GM20431 (cell line): ENCODE data around the gene PERCC1.
"Not testable (repeated sequence)": the region's sequence is repeated elsewhere in the genome, so short reads cannot be mapped to it uniquely, and the experiment has no call there.

ENCODE experiments used
- in situ Hi-C: fragments of 300-500 bp; cut with MseI, MboI; formaldehyde crosslinking; loops from one replicate; pipeline ENCODE4 v1.15.0; 2020; ENCODE audit warnings: low sequenced_read_pairs; ENCODE audit not compliant: unreplicated experiment

The PERCC1 gene

DNA sequence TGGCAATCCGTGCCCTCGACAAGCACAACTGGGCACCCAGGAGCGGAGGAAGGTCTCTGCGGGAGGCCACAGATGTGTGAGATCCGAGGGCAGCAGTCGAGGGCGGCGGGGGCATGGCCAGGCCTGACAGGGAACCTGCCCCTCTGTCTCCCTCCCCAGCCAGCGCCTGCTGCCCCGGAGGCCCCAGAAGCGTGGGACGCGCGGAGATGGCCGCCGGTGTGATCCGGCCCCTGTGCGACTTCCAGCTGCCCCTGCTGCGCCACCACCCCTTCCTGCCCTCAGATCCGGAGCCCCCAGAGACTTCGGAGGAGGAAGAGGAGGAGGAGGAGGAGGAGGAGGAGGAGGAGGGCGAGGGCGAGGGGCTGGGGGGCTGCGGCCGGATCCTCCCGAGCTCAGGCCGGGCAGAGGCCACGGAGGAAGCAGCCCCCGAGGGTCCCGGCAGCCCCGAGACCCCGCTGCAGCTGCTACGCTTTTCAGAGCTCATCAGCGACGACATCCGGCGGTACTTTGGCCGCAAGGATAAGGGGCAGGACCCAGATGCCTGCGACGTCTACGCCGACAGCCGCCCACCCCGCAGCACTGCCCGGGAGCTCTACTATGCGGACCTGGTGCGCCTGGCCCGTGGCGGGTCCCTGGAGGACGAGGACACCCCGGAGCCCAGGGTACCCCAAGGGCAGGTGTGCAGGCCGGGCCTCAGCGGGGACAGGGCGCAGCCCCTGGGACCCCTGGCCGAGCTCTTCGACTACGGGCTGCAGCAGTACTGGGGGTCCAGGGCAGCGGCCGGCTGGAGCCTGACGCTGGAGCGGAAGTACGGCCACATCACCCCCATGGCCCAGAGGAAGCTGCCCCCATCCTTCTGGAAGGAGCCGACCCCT is 1.7 kb downstream of the PERCC1 start:
- in situ Hi-C loops: no loop called here

DNA sequence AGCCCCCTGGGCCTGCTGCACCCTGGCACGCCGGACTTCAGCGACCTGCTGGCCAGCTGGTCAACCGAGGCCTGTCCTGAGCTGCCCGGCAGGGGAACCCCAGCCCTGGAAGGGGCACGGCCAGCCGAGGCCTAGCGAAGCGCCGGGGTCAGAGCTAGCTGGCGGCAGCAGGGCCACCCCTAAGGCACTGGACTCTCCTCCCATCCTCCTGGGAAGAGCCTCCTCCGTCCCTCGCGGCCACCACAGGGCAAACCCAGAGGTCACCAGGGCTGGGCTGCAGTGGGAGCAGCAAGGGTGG is 2.3 kb downstream of the PERCC1 start:
- in situ Hi-C loops: no loop called here

DNA sequence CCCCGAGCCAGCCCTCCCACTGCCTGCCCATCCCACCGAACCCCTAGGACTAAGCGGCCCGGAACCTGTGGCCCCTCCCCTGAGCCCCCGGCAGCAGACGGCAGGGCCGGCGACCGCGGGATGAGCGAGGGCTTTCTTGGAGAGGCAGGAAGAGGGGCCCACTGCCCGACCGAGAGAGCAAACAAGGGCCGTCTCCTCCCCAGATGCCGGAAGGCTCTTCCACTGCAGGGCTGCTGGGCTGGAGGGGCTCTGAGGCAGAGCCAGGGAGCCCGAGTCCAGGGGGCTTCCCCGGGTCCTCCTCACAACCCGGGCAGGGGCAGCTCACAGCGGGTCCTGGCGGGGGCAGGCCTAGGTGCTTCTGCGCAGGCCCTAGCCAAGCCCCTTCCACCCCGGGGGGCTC is 2.9 kb downstream of the PERCC1 start:
- in situ Hi-C loops: no loop called here

DNA sequence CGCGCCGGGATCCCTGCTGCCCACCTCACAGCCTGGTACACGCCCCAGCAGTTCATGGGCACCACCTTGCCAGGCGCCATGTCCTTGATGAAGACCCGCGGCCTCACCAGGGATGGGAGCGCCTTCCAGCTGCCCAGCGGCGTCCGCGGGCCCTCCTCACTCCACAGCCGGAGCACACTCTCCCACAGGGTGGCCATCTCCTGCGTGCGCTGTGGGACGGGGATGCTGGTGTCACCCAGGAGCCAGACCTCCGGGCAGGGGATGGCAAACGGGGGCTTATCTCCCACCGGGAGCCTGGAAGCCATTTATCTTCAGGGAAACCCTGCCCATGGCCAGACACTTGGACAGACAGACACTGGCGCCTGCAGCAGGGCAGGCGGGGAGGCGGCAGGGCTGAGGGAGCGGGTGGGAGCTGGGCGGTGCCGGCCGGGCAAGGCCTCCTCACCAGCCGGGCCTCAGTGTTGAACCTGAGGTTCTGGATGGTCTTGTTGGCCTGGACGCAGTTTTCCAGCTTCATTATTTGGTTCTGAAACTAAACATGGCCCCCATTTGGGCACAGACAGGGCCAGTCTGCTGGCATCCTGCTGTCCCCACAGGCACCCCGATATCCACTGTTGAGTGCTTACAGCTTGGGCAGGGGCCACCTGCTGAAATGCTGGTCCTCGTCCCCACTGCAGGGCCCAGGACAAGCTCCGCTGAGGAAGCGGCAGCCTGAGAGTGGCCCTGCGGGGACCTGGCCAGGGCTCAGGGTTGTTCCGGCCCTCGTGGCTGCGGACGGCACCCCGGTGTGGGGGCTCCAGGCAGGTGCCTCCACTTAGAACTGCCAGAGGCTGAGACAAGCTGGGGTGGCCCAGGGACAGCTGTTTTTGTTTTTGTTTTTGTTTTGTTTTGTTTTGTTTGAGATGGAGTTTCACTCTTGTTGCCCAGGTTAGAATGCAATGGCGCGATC is 4.0 kb downstream of the PERCC1 start:
- in situ Hi-C loops: no loop called here

DNA sequence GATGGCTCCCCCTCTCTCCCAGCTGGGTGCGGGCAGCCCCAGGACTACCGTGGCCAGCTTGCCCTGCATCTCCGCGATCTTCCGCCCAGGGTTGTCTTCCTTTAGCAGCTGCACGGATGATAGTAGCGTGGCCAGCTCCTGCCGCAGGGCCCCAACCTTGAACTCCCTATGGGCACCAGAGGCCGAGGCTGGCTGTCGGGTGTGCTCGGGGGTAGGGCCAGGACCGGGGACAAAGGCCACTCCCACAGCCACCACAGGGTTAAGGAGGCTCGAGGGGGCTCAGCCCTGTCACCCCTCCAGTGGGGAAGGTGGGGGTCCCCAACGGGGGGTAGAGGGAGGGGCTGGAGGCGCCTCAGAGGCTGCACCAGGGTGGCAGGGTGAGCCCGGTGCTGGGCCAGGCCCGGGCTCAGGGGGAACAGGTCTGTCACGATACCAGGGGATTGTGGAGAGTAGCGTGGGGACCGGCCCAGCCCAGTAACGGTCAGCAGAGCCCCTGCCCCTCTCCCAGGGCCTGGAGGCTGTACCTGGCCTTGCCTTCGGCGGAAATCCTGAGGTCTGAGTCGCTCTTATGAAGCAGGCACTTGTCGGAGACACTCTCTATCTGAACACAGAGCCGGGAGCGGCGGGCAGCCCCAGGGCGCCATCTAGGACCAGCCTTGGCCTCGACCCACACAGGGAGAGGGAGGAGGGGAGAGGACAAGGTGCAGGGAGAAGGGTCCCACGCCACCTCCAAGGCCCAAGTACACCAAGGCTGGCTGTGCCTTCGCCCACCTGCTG is 5.2 kb downstream of the PERCC1 start:
- in situ Hi-C loops: no loop called here

DNA sequence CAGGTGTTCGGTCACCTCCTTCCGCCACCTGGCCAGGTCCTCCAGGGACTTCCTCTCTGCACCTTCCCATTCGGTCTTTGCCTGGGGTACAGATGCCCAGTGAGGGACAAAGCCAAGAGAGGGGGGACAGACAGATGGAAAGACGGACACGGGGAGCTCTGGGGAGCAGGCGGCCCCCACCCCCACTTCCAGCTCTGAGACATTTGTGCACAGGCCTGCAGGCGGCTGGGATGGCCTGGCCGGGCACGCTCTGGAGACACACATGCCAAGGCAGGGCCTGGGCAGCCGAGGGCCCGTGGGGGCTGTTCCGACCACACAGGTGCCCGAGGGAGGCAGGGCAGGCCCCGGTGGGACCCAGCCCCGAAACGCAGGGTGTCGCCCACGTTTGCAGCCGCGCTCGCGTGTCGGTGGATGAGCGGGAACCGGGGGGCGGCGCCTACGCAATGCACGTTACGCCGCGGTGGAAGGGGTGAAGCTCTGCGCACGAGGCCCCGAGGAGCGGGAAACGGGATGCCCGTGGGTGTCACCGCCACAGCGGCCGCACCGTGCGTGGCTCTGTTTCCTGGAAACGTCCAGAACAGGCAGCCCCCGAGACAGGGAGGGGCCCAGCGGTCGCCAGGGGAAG is 6.0 kb downstream of the PERCC1 start:
- in situ Hi-C loops: no loop called here

DNA sequence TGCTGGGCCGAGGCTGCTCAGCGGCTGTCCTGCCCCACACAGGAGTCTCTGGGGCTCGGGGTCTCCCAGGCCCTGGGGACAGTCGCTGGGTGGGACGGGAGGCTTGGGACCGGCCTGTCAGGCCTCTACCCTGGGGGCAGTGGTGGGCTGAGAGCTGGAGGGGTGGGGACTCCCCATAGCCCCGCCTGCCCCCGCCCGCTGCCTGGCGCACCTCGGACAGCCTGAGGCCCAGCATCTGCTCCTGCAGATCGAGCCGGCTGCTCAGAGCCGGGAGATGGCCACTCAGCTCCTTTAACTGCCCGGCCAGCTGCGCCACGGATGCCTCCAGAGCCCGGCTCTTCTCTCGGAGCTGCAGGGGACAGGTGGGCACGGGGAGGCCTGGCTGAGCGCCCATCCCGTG is 6.7 kb downstream of the PERCC1 start:
- in situ Hi-C loops: no loop called here

DNA sequence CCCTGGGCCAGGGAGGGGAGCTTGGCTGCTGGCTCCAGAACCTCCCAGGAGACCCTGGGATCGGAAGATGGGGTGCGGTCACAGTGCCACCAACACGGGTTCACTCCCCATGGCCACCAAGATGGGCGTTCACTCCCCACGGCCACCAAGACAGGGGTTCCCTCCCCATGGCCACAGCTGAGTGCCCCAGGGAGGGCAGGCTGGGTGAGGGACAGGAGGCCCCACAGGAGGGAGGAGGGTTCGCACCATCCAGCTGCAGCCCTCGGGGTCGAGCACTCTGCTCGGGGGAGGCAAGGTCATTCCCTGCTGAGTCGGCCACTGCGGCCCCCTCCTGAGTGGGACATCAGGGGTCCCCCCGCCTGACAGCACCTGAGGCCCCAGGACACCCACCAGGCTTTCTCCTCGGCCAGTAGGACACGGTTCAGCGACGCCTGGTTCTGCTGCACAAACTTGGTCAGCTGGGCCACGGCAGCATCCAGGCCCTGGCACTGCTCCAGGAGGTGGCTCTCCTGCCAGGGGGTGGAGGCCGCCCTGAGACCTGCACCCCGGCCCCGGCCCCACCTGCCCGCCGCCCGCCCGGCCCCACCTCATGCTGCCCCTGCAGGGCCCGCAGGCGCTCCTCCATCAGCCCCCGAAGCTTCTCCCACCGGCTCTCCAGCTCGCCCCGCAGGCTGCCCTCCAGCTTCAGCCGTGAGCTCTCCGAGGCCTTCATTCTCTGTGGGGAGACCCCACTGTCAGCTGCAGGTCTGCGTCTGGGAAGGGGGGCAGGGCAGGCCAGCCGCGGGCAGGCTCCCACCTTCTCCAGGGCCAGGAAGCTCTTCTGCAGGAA is 7.6 kb downstream of the PERCC1 start:
- in situ Hi-C loops: no loop called here

DNA sequence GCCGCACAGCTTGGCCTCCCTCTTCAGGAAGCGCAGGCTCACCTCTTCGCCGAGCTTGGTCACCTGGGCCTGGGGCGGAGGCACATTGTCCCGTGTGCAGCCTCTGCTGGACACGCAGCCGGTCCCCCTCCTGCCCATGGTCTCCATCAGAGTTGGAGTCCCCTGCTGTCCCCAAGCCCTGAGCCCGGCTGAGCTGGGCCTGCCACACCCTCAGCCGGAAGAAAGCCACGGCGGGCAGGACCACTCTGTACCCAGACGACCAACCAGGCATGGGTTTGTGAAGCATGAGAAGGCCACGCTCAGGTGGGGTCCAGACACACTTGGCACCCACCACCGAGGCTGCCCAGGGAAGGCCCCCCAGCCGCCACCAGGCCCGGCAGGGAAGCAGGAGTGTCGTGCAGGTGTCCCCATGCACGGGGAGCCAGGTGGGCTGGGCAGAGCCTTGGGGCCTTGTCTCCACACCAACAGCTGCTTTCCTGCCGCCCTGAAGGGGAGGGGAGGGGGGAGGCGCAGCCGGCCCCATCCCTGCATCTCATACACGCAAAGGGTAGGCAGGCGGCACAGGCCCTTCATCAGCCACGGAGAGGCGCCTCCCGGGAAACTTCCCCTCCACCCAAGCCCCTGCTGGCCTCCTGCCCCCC is 8.3 kb downstream of the PERCC1 start:
- in situ Hi-C loops: no loop called here

DNA sequence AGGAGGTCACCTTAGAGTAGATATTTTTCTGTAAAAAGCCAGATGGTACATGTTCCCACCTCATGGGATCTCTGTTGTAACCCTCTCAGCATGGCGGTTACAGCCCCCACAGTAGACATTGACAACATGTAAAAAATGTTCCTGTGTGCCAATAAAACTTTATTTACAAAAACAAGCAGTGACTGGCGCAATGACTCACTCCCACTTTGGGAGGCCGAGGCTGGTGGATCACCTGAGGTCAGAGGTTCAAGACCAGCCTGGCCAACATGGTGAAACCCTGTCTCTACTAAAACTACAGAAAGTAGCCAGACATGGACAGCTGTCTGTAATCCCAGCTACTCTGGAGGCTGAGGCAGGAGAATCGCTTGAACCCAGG is 8.8 kb downstream of the PERCC1 start:
- in situ Hi-C loops: not testable (repeated sequence)

DNA sequence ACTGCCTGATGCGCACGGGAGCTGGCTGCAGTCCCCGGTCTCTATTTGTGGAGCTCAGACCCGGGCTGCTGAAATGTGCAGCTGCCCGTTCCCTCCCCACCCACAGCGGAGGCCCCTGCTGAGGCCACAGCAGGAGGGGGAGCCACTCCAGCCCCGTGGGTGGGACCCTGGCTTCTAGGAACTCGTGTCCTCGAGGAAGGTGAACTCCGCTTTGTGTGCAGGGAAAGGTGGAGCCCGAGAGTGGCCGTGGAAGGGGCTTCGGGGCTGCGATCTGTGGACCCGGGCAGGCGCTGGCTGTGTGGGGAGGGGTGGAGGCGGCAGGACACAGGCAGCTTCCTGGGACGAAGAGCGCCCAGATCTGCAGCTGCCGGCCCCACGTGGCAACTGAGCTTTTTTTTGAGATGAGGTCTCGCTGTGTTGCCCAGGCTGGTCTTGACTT is 10.5 kb downstream of the PERCC1 start:
- in situ Hi-C loops: no loop called here

DNA sequence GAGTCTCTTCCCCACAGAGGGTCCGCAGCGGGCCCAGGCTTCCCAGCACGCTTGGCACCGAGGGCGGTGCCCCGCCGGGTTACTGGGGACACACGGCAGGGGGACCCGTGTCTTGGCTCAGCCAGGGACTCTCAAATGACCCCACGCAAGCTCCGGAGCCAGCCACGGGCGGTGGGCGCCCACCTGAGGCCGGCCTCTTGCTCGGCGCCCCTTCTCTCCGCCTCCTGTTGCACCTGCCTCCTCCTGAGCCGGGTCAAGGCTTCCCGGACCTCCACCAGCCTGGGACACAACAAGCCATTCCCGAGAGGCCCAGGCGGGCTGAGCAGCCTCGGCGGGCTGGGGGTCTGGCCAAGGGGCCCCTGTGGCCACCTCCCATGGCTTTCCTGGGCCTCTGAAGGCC is 11.8 kb downstream of the PERCC1 start:
- in situ Hi-C loops: no loop called here

DNA sequence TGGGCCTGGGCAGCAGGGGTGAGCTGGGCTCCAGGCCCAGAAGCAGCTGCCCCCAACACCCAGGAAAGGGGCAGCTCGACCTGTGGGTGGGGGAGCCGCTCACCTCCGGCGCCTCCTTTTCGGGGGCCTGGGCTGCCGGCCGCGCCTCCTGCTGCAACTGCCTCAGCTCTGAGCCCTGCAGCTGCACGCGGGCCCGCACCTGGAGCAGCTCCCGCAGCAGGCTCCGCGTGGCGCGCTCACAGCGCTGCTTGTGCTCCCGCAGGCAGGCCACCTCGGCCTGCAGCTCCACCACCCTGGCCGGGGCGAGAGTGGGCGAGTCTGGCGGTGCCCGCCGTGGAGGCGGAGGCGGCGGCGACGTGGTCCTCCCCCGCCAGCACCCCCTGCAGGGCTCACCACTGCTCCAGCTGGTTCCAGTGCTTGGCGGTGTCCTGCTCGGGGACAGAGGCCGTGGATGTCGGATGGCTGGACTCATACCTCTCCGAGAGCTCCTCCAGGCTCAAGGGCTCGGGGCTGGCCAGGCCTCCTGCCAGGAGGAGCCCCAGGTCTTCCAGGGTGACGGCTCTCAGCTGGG is 12.6 kb downstream of the PERCC1 start:
- in situ Hi-C loops: no loop called here

DNA sequence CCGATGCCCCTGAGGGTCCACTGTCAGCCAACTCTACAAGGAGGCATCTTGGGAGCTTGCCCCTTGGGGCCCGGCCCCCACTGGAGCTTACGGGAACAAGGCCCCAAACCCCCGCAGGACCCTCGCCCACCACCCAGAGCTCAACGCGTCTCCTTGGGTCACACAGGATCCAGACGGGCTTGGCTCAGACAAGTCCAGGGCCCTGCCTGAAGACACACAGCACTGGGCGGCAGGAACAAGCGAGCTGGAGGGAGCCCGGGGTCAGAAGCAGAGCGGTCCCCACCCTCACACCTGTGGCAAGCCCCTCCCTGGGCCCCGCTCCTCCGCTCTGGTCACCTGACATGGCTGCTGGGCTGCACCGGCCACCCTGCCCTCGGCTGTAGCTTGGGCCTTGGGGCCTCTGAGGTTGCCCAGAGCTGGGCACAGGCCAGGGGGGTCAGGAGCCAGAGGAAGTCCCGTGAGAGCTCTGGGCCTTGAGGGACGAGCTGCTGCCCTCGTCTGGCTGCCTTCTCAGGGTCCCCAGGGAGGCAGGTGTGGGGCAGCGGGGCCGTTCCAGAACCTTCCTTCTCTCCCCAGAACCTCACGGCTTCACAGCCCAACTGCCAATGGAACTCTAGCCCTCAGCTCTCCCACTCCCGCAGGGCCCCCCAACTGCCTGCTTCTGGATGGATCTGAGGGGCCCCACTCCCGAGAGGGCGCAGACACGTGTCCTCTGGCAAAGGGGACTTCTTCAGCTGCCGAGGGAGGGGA is 13.3 kb downstream of the PERCC1 start, which contains the start of gene CCDC154:
CCDC154 (minus strand) TSS at position 577 of the 750 bp plus-strand sequence; CDS start at position 343, 234 bp downstream.
- in situ Hi-C loops: no loop called here

DNA sequence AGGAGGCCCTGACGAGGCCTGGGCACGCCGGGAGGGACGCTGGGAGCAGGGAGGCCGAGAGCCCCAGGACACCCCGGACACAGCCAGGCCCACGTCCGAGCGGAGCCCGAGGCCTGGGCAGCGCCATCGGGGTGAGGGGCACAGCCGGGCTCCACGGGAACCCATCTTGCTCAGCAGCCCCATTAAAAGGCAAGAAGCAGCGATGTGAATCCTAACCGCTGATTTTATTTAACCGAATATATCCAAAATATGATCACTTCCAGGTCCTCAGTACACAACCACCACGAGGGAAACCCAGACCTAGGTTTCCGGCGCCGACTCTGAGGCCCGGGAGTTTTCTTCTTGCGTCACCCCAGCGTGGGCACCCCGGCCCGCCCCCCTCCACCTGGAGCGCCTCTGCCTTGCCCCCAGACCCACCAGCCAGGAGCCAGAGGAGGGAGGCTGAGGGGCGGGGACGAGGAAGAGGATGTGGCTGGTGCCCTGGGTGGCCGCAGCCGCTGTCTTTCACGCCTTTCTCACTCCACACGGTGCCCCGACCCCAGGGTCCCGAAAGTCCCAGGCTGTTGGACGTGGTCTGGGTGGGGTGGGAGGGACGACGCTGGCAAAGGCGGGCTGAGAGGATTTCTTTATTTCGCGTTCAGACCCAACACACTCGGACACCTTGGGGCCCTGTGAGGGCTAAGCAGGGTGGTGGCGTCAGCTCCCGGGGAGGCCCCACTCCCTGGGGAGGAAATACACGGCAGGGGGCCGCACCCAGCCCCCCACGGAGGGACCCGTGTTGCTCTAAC is 14.0 kb downstream of the PERCC1 start:
- in situ Hi-C loops: no loop called here

DNA sequence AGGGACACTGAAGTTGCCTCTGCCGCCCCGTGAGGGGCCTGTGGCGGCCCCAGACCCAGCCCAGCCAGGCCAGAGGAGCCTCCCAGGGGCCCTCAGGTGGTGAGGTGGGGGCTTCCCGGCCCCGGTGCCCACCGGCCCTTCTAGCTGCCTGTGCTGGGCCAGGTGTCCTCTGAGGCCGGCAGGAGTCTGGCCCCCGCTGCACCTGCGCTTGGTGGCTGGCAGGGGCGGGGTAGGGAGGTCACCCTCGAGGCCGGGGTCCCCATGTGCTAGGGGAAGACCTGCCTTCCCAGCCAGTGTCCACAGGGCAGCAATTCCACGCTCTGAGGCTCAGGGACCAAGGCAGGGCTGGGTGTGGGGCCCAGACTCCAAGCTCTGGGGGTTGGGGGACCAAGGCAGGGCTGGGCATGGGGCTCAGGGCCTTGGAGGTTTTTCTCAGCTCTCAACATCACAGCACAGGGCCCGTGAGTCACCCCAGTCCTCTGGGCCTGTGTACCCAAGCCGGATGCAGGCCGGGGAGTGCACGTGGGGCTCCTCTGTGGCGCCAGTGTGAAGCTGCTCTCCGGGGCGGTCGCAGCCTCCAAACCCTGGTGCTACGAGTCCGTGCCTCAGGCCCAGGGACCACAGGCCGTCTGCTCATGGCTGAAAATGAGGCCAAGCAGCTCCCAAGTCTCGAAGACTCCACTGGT is 14.8 kb downstream of the PERCC1 start:
- in situ Hi-C loops: no loop called here
